A673 (cell line): ENCODE data around the gene SCGB1C1.

ENCODE experiments used
- EZH2 ChIP-seq: fragments of 200-600 bp; sonication (generic); IDR thresholded peaks from 2 replicates; pipeline ENCODE4 v1.6.1; 2017; ENCODE audit warnings: borderline replicate concordance, low read depth, mild to moderate bottlenecking, mixed read lengths, antibody characterized with exemption, low read length; ENCODE audit not compliant: poor library complexity, severe bottlenecking
- TF ChIP-seq, protein P1 (sequence below): fragments of 300-800, 200-600 bp; sonication (generic); conservative IDR thresholded peaks from 2 replicates; pipeline ENCODE4 v1.5.1; 2017; ENCODE audit warnings: low read depth, mild to moderate bottlenecking, antibody characterized with exemption, low read length, moderate library complexity, mixed read lengths

DNA sequence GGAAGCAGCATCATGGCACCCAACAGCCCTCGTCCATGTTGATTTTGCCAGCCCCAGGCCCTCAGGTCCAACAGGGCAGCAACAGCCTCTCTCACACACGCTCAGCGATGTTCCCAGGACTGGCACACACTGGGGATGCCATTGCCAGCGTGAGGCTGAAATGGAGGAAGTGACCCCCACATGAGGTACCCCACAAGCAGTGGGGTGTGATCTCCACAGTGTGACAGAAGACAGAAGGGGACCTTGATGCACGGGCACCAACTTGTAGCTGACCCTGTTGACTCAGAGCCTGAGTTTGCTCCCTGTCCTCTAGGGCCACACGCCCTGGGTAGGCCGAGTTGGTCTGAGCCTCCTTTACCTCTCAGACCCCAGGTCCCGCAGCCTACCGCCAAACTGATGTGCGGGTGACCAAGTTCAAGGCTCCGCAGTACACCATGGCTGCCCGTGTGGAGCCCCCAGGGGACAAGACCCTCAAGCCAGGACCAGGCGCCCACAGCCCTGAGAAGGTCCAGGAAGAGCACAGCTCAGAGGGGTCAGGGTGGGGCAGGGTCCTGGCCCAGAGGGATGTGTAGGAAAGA lies 6.2 kb downstream of the SCGB1C1 start:
- TF ChIP-seq, protein P1, sequence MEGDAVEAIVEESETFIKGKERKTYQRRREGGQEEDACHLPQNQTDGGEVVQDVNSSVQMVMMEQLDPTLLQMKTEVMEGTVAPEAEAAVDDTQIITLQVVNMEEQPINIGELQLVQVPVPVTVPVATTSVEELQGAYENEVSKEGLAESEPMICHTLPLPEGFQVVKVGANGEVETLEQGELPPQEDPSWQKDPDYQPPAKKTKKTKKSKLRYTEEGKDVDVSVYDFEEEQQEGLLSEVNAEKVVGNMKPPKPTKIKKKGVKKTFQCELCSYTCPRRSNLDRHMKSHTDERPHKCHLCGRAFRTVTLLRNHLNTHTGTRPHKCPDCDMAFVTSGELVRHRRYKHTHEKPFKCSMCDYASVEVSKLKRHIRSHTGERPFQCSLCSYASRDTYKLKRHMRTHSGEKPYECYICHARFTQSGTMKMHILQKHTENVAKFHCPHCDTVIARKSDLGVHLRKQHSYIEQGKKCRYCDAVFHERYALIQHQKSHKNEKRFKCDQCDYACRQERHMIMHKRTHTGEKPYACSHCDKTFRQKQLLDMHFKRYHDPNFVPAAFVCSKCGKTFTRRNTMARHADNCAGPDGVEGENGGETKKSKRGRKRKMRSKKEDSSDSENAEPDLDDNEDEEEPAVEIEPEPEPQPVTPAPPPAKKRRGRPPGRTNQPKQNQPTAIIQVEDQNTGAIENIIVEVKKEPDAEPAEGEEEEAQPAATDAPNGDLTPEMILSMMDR: no peak
- no peak for TF ChIP-seq EZH2
